HEK293 (cell line): ENCODE results near the gene SMC1B.

Experiments used
- CTCF ChIA-PET: fragments of 350-600 bp; formaldehyde crosslinking; extraction: SDS; loops from one replicate; lab custom pipeline; 2021; ENCODE audit warnings: antibody characterized with exemption; lab: Yijun Ruan, JAX
- POLR2A ChIA-PET: fragments of 300-600 bp; formaldehyde crosslinking; extraction: SDS; loops from one replicate; lab custom pipeline; 2020; ENCODE audit warnings: antibody characterized with exemption, inconsistent platforms; lab: Yijun Ruan, JAX
- H3K27ac ChIP-seq: fragments of 200-500 bp; sonication (Bioruptor generic); 2 replicates; pipeline ENCODE4 v1.5.1; 2014; ENCODE audit warnings: low read depth, low read length, control low read depth, inconsistent platforms; ENCODE audit errors: extremely low read depth
- H3K36me3 ChIP-seq, 2 experiments: fragments of 200-500 bp in 1 of 2; sonication (Bioruptor generic) in 1 of 2; 1 replicate in 1 of 2; 2 replicates in 1 of 2; pipeline ENCODE4 v1.5.1; 2014 to 2017; ENCODE audit warnings: inconsistent platforms in 2 of 2, low read length in 2 of 2; ENCODE audit not compliant: control insufficient read depth in 2 of 2, insufficient read depth in 1 of 2
- H3K4me1 ChIP-seq: fragments of 200-500 bp; sonication (Bioruptor generic); 2 replicates; pipeline ENCODE4 v1.5.1; 2014; ENCODE audit warnings: mild to moderate bottlenecking, low read length, inconsistent platforms; ENCODE audit not compliant: control insufficient read depth, insufficient read depth
- H3K4me3 ChIP-seq: 2 replicates; pipeline ENCODE4 v1.5.1; 2011; ENCODE audit warnings: low read depth, mild to moderate bottlenecking, control low read depth, low read length, moderate library complexity
- H3K9me3 ChIP-seq: fragments of 200-500 bp; sonication (Bioruptor generic); 2 replicates; pipeline ENCODE4 v1.5.1; 2014; ENCODE audit warnings: low read depth, low read length, inconsistent platforms; ENCODE audit not compliant: control insufficient read depth, insufficient read depth
- CTCF ChIP-seq: fragments of 450-650 bp; formaldehyde crosslinking; IDR thresholded peaks from 2 replicates; pipeline ENCODE4 v1.5.1; 2016; ENCODE audit warnings: missing biosample characterization, missing genetic modification characterization
- GLIS1 ChIP-seq: fragments of 450-650 bp; formaldehyde crosslinking; IDR thresholded peaks from 2 replicates; pipeline ENCODE4 v1.5.1; 2016; ENCODE audit warnings: missing biosample characterization, missing genetic modification characterization
- HOXD13 ChIP-seq: sonication (generic); formaldehyde crosslinking; IDR thresholded peaks from 2 replicates; pipeline ENCODE4 v1.8.0; 2022; ENCODE audit warnings: missing genetic modification reagents, borderline replicate concordance
- PATZ1 ChIP-seq: fragments of 450-650 bp; formaldehyde crosslinking; IDR thresholded peaks from 2 replicates; pipeline ENCODE4 v1.5.1; 2016; ENCODE audit warnings: missing biosample characterization, missing genetic modification characterization
- SP2 ChIP-seq: fragments of 450-650 bp; formaldehyde crosslinking; IDR thresholded peaks from 2 replicates; pipeline ENCODE4 v1.5.1; 2016; ENCODE audit warnings: missing biosample characterization, missing genetic modification characterization
- ZBTB10 ChIP-seq: fragments of 450-650 bp; formaldehyde crosslinking; IDR thresholded peaks from 2 replicates; pipeline ENCODE4 v1.5.1; 2016; ENCODE audit warnings: missing biosample characterization, missing genetic modification characterization
- ZBTB49 ChIP-seq: fragments of 450-650 bp; formaldehyde crosslinking; IDR thresholded peaks from 2 replicates; pipeline ENCODE4 v1.5.1; 2016; ENCODE audit warnings: missing biosample characterization, missing genetic modification characterization, low read depth
- ZBTB6 ChIP-seq: fragments of 450-650 bp; formaldehyde crosslinking; IDR thresholded peaks from 2 replicates; pipeline ENCODE4 v1.5.1; 2017; ENCODE audit warnings: missing biosample characterization, missing genetic modification characterization
- ZEB2 ChIP-seq: fragments of 450-650 bp; formaldehyde crosslinking; IDR thresholded peaks from 2 replicates; pipeline ENCODE4 v1.5.1; 2016; ENCODE audit warnings: missing biosample characterization, missing genetic modification characterization
- ZFP3 ChIP-seq: fragments of 450-650 bp; formaldehyde crosslinking; IDR thresholded peaks from 2 replicates; pipeline ENCODE4 v1.5.1; 2016; ENCODE audit warnings: low read depth, missing biosample characterization, missing genetic modification characterization
- ZIC2 ChIP-seq: fragments of 450-650 bp; formaldehyde crosslinking; IDR thresholded peaks from 2 replicates; pipeline ENCODE4 v1.5.1; 2016; ENCODE audit warnings: missing biosample characterization, missing genetic modification characterization
- ZNF112 ChIP-seq: fragments of 450-650 bp; formaldehyde crosslinking; IDR thresholded peaks from 2 replicates; pipeline ENCODE4 v1.5.0; 2017; ENCODE audit warnings: missing biosample characterization, missing genetic modification characterization
- ZNF138 ChIP-seq: fragments of 450-650 bp; formaldehyde crosslinking; IDR thresholded peaks from 2 replicates; pipeline ENCODE4 v1.5.1; 2016; ENCODE audit warnings: missing biosample characterization, missing genetic modification characterization, borderline replicate concordance
- ZNF140 ChIP-seq: fragments of 450-650 bp; formaldehyde crosslinking; IDR thresholded peaks from 2 replicates; pipeline ENCODE4 v1.5.1; 2016; ENCODE audit warnings: missing biosample characterization, missing genetic modification characterization
- ZNF16 ChIP-seq: fragments of 450-650 bp; formaldehyde crosslinking; IDR thresholded peaks from 2 replicates; pipeline ENCODE4 v1.5.1; 2016; ENCODE audit warnings: low read depth, missing biosample characterization, missing genetic modification characterization
- ZNF2 ChIP-seq: fragments of 450-650 bp; formaldehyde crosslinking; IDR thresholded peaks from 2 replicates; pipeline ENCODE4 v1.5.1; 2016; ENCODE audit warnings: missing biosample characterization, missing genetic modification characterization
- ZNF404 ChIP-seq: fragments of 450-650 bp; formaldehyde crosslinking; IDR thresholded peaks from 2 replicates; pipeline ENCODE4 v1.5.1; 2017; ENCODE audit warnings: missing biosample characterization, missing genetic modification characterization
- ZNF488 ChIP-seq: fragments of 450-650 bp; formaldehyde crosslinking; IDR thresholded peaks from 2 replicates; pipeline ENCODE4 v1.5.1; 2016; ENCODE audit warnings: missing biosample characterization, missing genetic modification characterization
- ZNF521 ChIP-seq: fragments of 450-650 bp; formaldehyde crosslinking; IDR thresholded peaks from 2 replicates; pipeline ENCODE4 v1.5.1; 2017; ENCODE audit warnings: missing biosample characterization, mild to moderate bottlenecking, missing genetic modification characterization
- ZNF658 ChIP-seq: fragments of 450-650 bp; formaldehyde crosslinking; IDR thresholded peaks from 2 replicates; pipeline ENCODE4; 2016; ENCODE audit warnings: missing biosample characterization, missing genetic modification characterization
- ZNF768 ChIP-seq: fragments of 450-650 bp; formaldehyde crosslinking; IDR thresholded peaks from 2 replicates; pipeline ENCODE4 v1.5.1; 2018; ENCODE audit warnings: missing biosample characterization, mild to moderate bottlenecking, missing genetic modification characterization
- ZNF843 ChIP-seq: fragments of 450-650 bp; formaldehyde crosslinking; IDR thresholded peaks from 2 replicates; pipeline ENCODE4 v1.5.1; 2016; ENCODE audit warnings: missing biosample characterization, missing genetic modification characterization
- ZSCAN16 ChIP-seq: fragments of 450-650 bp; formaldehyde crosslinking; IDR thresholded peaks from 2 replicates; pipeline ENCODE4 v1.5.1; 2016; ENCODE audit warnings: missing biosample characterization, missing genetic modification characterization
- ZSCAN18 ChIP-seq: fragments of 450-650 bp; formaldehyde crosslinking; IDR thresholded peaks from 2 replicates; pipeline ENCODE4 v1.5.1; 2016; ENCODE audit warnings: missing biosample characterization, missing genetic modification characterization

Gene SMC1B

GRCh38 chr22:45425101-45425500, 11.7 kb upstream of the SMC1B start (continued):
- no peak for TF ChIP-seq ZBTB49 (tag by site-specific recombination)
- TF ChIP-seq ZBTB6 = no peak
- no peak for TF ChIP-seq ZSCAN16 (tag by site-specific recombination)
- no peak for TF ChIP-seq ZNF140 (tag by site-specific recombination)
- no peak for TF ChIP-seq ZNF488

- ChIA-PET CTCF (no interaction called here), POLR2A (no interaction called here)
- H3K27ac ChIP-seq = no peak overlapping the region
- H3K9me3 ChIP-seq = no peaks in the 10 kb centered on the region
- no peak overlapping the region for H3K4me3 ChIP-seq
- no peaks in the 10 kb centered on the region for H3K4me1 ChIP-seq
- TF ChIP-seq GLIS1 = no peak
- TF ChIP-seq ZNF843 (tag by site-specific recombination) = no peak
- no peak for TF ChIP-seq ZNF521 (tag by site-specific recombination)
- TF ChIP-seq ZNF404 (tag by site-specific recombination) = no peak
- no peak for TF ChIP-seq CTCF
- TF ChIP-seq ZNF768 (tag by site-specific recombination) = no peak
- no peak for TF ChIP-seq PATZ1 (tag by site-specific recombination)
- no peak for TF ChIP-seq ZBTB10
- no peak for TF ChIP-seq ZEB2 (tag by site-specific recombination)
- no peak for TF ChIP-seq ZSCAN18
- no peak for TF ChIP-seq ZFP3 (tag by site-specific recombination)
- no peak for TF ChIP-seq ZNF138
- no peak for TF ChIP-seq ZNF2 (tag by site-specific recombination)
- TF ChIP-seq ZNF658 (tag by site-specific recombination) = no peak
- TF ChIP-seq ZNF112 (tag by site-specific recombination) = no peak
- TF ChIP-seq ZIC2 (tag by site-specific recombination) = no peak
- TF ChIP-seq SP2 (tag by site-specific recombination) = no peak
- TF ChIP-seq HOXD13 = no peak
- TF ChIP-seq ZNF16 (tag by site-specific recombination) = no peak
- no peaks in the 10 kb centered on the region for H3K36me3 ChIP-seq
These were observed 10.9 kb upstream of the SMC1B start for GRCh38 chr22:45424241-45424731.
